Loucy (cell line): ENCODE measurements around the gene HLA-DMB.

ENCODE experiments used
- EZH2phosphoT487 ChIP-seq: fragments of 200-600 bp; IDR thresholded peaks from 2 replicates; pipeline ENCODE4 v1.6.1; 2018; ENCODE audit warnings: antibody characterized with exemption, mild to moderate bottlenecking, moderate library complexity, borderline replicate concordance
- TF ChIP-seq, protein P1 (sequence below): fragments of 200-600 bp; sonication (generic); conservative IDR thresholded peaks from 2 replicates; pipeline ENCODE4 v1.5.1; 2014; ENCODE audit warnings: mild to moderate bottlenecking, antibody characterized with exemption, low read length

DNA sequence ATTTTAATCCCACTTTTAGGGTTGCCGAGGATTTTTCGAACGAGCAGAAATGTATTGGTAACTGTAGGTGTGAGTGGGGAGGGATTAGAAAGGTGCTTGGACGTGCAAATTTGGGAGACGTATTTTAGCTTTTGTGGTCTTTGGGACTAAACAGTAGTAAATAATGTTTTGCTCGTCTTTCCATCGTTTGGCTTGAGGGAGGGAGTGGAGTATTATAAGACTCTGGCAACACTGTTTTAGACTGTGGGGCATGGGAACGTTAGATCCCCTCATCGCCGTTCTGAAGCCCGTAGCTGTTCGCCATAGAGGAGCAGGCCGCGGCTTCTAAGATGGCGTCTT is 30.4 kb upstream of the HLA-DMB start:
- TF ChIP-seq, protein P1, sequence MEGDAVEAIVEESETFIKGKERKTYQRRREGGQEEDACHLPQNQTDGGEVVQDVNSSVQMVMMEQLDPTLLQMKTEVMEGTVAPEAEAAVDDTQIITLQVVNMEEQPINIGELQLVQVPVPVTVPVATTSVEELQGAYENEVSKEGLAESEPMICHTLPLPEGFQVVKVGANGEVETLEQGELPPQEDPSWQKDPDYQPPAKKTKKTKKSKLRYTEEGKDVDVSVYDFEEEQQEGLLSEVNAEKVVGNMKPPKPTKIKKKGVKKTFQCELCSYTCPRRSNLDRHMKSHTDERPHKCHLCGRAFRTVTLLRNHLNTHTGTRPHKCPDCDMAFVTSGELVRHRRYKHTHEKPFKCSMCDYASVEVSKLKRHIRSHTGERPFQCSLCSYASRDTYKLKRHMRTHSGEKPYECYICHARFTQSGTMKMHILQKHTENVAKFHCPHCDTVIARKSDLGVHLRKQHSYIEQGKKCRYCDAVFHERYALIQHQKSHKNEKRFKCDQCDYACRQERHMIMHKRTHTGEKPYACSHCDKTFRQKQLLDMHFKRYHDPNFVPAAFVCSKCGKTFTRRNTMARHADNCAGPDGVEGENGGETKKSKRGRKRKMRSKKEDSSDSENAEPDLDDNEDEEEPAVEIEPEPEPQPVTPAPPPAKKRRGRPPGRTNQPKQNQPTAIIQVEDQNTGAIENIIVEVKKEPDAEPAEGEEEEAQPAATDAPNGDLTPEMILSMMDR, result no peak
- no peak for TF ChIP-seq EZH2phosphoT487
